SU-DHL-6 (cell line): ENCODE results near the gene GYPB.
"Not testable (repeated sequence)": the region's sequence is repeated elsewhere in the genome, so short reads cannot be mapped to it uniquely, and the experiment has no call there.

Experiments
- EZH2phosphoT487 ChIP-seq: fragments of 200-600 bp; sonication (generic), shearing (Covaris generic); conservative IDR thresholded peaks from 2 replicates; pipeline ENCODE4 v1.6.1; 2018; ENCODE audit warnings: mild to moderate bottlenecking, antibody characterized with exemption, low read length, moderate library complexity, mixed read lengths
- TF ChIP-seq, protein P1 (sequence below): fragments of 200-600 bp; sonication (generic); IDR thresholded peaks from one replicate; pipeline ENCODE4 v1.5.1; 2017; ENCODE audit warnings: antibody characterized with exemption, mild to moderate bottlenecking, low read length, moderate library complexity; ENCODE audit not compliant: insufficient read depth, poor library complexity, severe bottlenecking

GRCh38 chr4:144003205-144003889, 15.8 kb downstream of the GYPB start:
- TF ChIP-seq, protein P1, sequence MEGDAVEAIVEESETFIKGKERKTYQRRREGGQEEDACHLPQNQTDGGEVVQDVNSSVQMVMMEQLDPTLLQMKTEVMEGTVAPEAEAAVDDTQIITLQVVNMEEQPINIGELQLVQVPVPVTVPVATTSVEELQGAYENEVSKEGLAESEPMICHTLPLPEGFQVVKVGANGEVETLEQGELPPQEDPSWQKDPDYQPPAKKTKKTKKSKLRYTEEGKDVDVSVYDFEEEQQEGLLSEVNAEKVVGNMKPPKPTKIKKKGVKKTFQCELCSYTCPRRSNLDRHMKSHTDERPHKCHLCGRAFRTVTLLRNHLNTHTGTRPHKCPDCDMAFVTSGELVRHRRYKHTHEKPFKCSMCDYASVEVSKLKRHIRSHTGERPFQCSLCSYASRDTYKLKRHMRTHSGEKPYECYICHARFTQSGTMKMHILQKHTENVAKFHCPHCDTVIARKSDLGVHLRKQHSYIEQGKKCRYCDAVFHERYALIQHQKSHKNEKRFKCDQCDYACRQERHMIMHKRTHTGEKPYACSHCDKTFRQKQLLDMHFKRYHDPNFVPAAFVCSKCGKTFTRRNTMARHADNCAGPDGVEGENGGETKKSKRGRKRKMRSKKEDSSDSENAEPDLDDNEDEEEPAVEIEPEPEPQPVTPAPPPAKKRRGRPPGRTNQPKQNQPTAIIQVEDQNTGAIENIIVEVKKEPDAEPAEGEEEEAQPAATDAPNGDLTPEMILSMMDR, result not testable (repeated sequence)
- TF ChIP-seq EZH2phosphoT487, result not testable (repeated sequence)
